ENCODE results near the gene FSTL1. TPM values are rescaled to one million over a fixed set of nuclear protein-coding genes. Genes with fewer than 3 reads are reported as not detected.
A peak's percentile ranks its signal among the peaks of the same experiment; 100 is the strongest.

The FSTL1 gene
- total RNA-seq, 1 experiment from 2014 or later, result 20.7 TPM

GRCh38 chr3:120350401-120350941, 100.3 kb downstream of the FSTL1 start:
- RAD21 ChIA-PET (ENCODE audit: low non-redundant PET in 1 of 2, low total read pairs in 2 of 2, uncharacterized antibody in 2 of 2, unreplicated experiment in 2 of 2), result interaction anchor here in 1 of 2 experiments (2.0 kb wide), 1 partner anchor 67 kb away, joined by 9 read pairs; no protein-coding TSS in a partner anchor
- POLR2A ChIA-PET, result interaction anchor here (0.9 to 2.3 kb wide), 2 partner anchors 13 to 45 kb away, joined by 4 to 9 read pairs; no protein-coding TSS in a partner anchor
- H3K36me3 ChIP-seq (ENCODE audit: control insufficient read depth in 1 of 2, insufficient read depth in 2 of 2, low read length in 2 of 2), result peaks cover 3% of the 10 kb centered on the region in 2 experiments; a peak in 1 of 4 replicates
- peak overlapping the region; percentile 96 for H3K4me2 ChIP-seq (ENCODE audit: low read length)
- H3K4me1 ChIP-seq (ENCODE audit: control insufficient read depth in 1 of 2, insufficient read depth in 2 of 2, low read length in 2 of 2), result peaks cover 10 to 28% of the 10 kb centered on the region in 2 experiments
- TF ChIP-seq FOSL1 (IDR thresholded peaks at IDR 0.05; ENCODE audit: low read depth) (0 out of 2 replicates have a peak, but pooled peaks have one; percentile 11), CEBPB (IDR thresholded peaks at IDR 0.05; ENCODE audit: low read depth) (no peak)
- peaks cover 5% of the 10 kb centered on the region; the same call in 1 of the 2 replicates for H4K20me1 ChIP-seq (ENCODE audit: insufficient read depth)
- CTCF ChIA-PET, result interaction anchor here (2.4 to 2.7 kb wide), 2 partner anchors 67 to 209 kb away, joined by 7 to 26 read pairs; no protein-coding TSS in a partner anchor
- H3K9ac ChIP-seq (ENCODE audit: low read length), result peak overlapping the region; percentile 88
- intact Hi-C loops (cut with micrococcal nuclease), result no loop called here
- no peaks in the 10 kb centered on the region for H3K9me2 ChIP-seq (ENCODE audit: insufficient read depth)
- H3K9me3 ChIP-seq (ENCODE audit: control insufficient read depth in 1 of 2, insufficient read depth in 1 of 2, low read depth in 1 of 2, low read length in 2 of 2), result no peaks in the 10 kb centered on the region
- no peak for ATAC-seq
- peak overlapping the region; percentile 78 to 93 for H3K4me3 ChIP-seq (replicated peaks in 1 of 2; ENCODE audit: low read depth in 1 of 2, low read length in 2 of 2)
- no peak for DNase-seq (ENCODE audit: low read depth, low spot score)
- BruUV-seq (replicated peaks), result no TSS peak
- peak overlapping the region; percentile 94 for H2AFZ ChIP-seq (ENCODE audit: low read depth, low read length, poor library complexity, severe bottlenecking)
- H3K79me2 ChIP-seq (ENCODE audit: insufficient read depth, low read length), result peaks cover 33% of the 10 kb centered on the region
- no peaks in the 10 kb centered on the region for H3K27me3 ChIP-seq (ENCODE audit: insufficient read depth, low read length)
- peak overlapping the region; percentile 76; the same call in 1 of the 2 replicates for H3K27ac ChIP-seq (ENCODE audit: low read depth, low read length)

DNA sequence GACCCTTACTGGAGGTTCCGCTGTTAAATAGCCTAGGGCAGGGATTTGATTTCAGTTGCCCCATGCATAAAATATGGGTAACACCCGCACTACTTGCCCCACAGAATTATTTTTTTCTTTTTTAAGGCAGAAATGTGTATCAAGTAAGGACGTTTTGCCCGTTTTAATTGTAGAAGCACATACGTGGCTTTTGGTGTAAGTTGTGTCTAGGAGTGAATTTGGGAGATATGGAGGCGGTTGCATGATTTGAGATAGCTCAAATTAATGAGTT, 101.0 kb downstream of the FSTL1 start:
- peak overlapping the region; percentile 96 for H3K4me2 ChIP-seq (ENCODE audit: low read length)
- H3K9ac ChIP-seq (ENCODE audit: low read length), result peak overlapping the region; percentile 88
- H3K36me3 ChIP-seq (ENCODE audit: control insufficient read depth in 1 of 2, insufficient read depth in 2 of 2, low read length in 2 of 2), result peaks cover 3% of the 10 kb centered on the region in 2 experiments; a peak in 1 of 4 replicates
- peaks cover 12 to 35% of the 10 kb centered on the region in 2 experiments for H3K4me1 ChIP-seq (ENCODE audit: control insufficient read depth in 1 of 2, insufficient read depth in 2 of 2, low read length in 2 of 2)
- DNase-seq (ENCODE audit: low read depth, low spot score) (no peak), ATAC-seq (no peak)
- H2AFZ ChIP-seq (ENCODE audit: low read depth, low read length, poor library complexity, severe bottlenecking), result peak overlapping the region; percentile 94
- peak overlapping the region; percentile 76 for H3K27ac ChIP-seq (ENCODE audit: low read depth, low read length)
- no peaks in the 10 kb centered on the region for H3K27me3 ChIP-seq (ENCODE audit: insufficient read depth, low read length)
- no TSS peak for BruUV-seq (replicated peaks)
- H3K79me2 ChIP-seq (ENCODE audit: insufficient read depth, low read length), result peaks cover 40% of the 10 kb centered on the region
- ChIA-PET RAD21 (ENCODE audit: low non-redundant PET in 1 of 2, low total read pairs in 2 of 2, uncharacterized antibody in 2 of 2, unreplicated experiment in 2 of 2) (interaction anchor here in 1 of 2 experiments (2.0 kb wide), 1 partner anchor 67 kb away, joined by 9 read pairs; no protein-coding TSS in a partner anchor), CTCF (interaction anchor here (2.4 to 2.7 kb wide), 2 partner anchors 68 to 209 kb away, joined by 7 to 26 read pairs; no protein-coding TSS in a partner anchor), POLR2A (interaction anchor here (1.2 to 2.3 kb wide), 2 partner anchors 8 to 13 kb away, joined by 3 to 9 read pairs; no protein-coding TSS in a partner anchor)
- H3K4me3 ChIP-seq (replicated peaks in 1 of 2; ENCODE audit: low read depth in 1 of 2, low read length in 2 of 2), result peak overlapping the region; percentile 78 to 93
- H3K9me2 ChIP-seq (ENCODE audit: insufficient read depth), result no peaks in the 10 kb centered on the region
- no peaks in the 10 kb centered on the region for H3K9me3 ChIP-seq (ENCODE audit: control insufficient read depth in 1 of 2, insufficient read depth in 1 of 2, low read depth in 1 of 2, low read length in 2 of 2)
- intact Hi-C loops (cut with micrococcal nuclease), result loop anchor here (5.0 kb wide), 1 partner anchor 68 kb away; no protein-coding TSS in a partner anchor
- H4K20me1 ChIP-seq (ENCODE audit: insufficient read depth), result peaks cover 7% of the 10 kb centered on the region; the same call in 1 of the 2 replicates
- TF ChIP-seq ZFX (IDR thresholded peaks at IDR 0.05) (no peak), SRF (IDR thresholded peaks at IDR 0.05; ENCODE audit: low read depth) (no peak), EGR1 (IDR thresholded peaks at IDR 0.05; ENCODE audit: low read depth) (no peak), SIN3A (IDR thresholded peaks at IDR 0.05; ENCODE audit: low read depth) (no peak), POLR2AphosphoS5 (IDR thresholded peaks at IDR 0.05; ENCODE audit: low read depth, low read length) (no peak)

Measured in HCT116 (cell line).